Panc1 (cell line): Measurements from ENCODE around the gene DCC.

Source experiments
- CTCF ChIP-seq: fragments of 450-650 bp; IDR thresholded peaks from 2 replicates; pipeline ENCODE4 v1.5.1; 2017; ENCODE audit warnings: mild to moderate bottlenecking
- POLR2AphosphoS5 ChIP-seq: IDR thresholded peaks from 2 replicates; pipeline ENCODE4 v1.6.1; 2012; ENCODE audit warnings: mild to moderate bottlenecking, low read depth, low read length, moderate library complexity
- REST ChIP-seq, 2 experiments: IDR thresholded peaks; 2 replicates each; pipeline ENCODE4 v1.6.1; 2011 to 2012; ENCODE audit warnings: low read depth in 2 of 2, control low read depth in 1 of 2, low read length in 1 of 2, mild to moderate bottlenecking in 1 of 2, moderate library complexity in 1 of 2; ENCODE audit not compliant: insufficient read depth in 1 of 2
- SIN3A ChIP-seq: IDR thresholded peaks from 2 replicates; pipeline ENCODE4 v1.6.1; 2012; ENCODE audit warnings: low read depth, mild to moderate bottlenecking, low read length, moderate library complexity, borderline replicate concordance; ENCODE audit not compliant: insufficient read depth

GRCh38 chr18:53503914-53504441 lies 1164.0 kb downstream of the DCC start:
- TF ChIP-seq CTCF (no peak), REST (IDR thresholded peaks at IDR 0.05; ENCODE audit: insufficient read depth in 1 of 2, low read depth in 2 of 2, low read length in 1 of 2) (no peak), POLR2AphosphoS5 (no peak), SIN3A (no peak)
